ENCODE measurements around the gene DYNLT5. TPM values are rescaled to one million over a fixed set of nuclear protein-coding genes. Genes with fewer than 3 reads are reported as not detected.

The DYNLT5 gene
- total RNA-seq, 1 experiment from 2014 or later = not detected

- no peak for DNase-seq (ENCODE audit: low read depth in 1 of 2, low spot score in 2 of 2)
- no peaks in the 10 kb centered on the region for H3K36me3 ChIP-seq
Observed at GRCh38 chr1:66761221-66761620, 9.0 kb downstream of the DYNLT5 start.

GRCh38 chr1:66764994-66765578 is 12.8 kb downstream of the DYNLT5 start:
- H3K9me3 ChIP-seq (replicated peaks) = no peaks in the 10 kb centered on the region
- no peaks in the 10 kb centered on the region for H3K27me3 ChIP-seq (replicated peaks)
- H3K36me3 ChIP-seq = no peaks in the 10 kb centered on the region
- DNase-seq (ENCODE audit: low read depth in 1 of 2, low spot score in 2 of 2) = peak in 1 of 2 experiments; percentile 33
- H3K27ac ChIP-seq = no peak overlapping the region
- H3K4me3 ChIP-seq = no peak overlapping the region
- no peaks in the 10 kb centered on the region for H3K4me1 ChIP-seq (replicated peaks)

More at GRCh38 chr1:66761221-66761620, 9.0 kb downstream of the DYNLT5 start:
- Histone ChIP-seq H3K4me3 (no peak overlapping the region), H3K9me3 (replicated peaks) (no peaks in the 10 kb centered on the region), H3K27me3 (replicated peaks) (no peaks in the 10 kb centered on the region), H3K4me1 (replicated peaks) (no peaks in the 10 kb centered on the region), H3K27ac (no peak overlapping the region)

- H3K9me3 ChIP-seq (replicated peaks) = no peaks in the 10 kb centered on the region
- no peak overlapping the region for H3K4me3 ChIP-seq
- H3K36me3 ChIP-seq = no peaks in the 10 kb centered on the region
- H3K27me3 ChIP-seq (replicated peaks) = no peaks in the 10 kb centered on the region
- DNase-seq (ENCODE audit: low read depth in 1 of 2, low spot score in 2 of 2) = no peak
- no peak overlapping the region for H3K27ac ChIP-seq
- no peaks in the 10 kb centered on the region for H3K4me1 ChIP-seq (replicated peaks)
Observed at GRCh38 chr1:66767626-66768025, 15.4 kb downstream of the DYNLT5 start.

- H3K4me1 ChIP-seq (replicated peaks) = no peaks in the 10 kb centered on the region
- DNase-seq (ENCODE audit: low read depth in 1 of 2, low spot score in 2 of 2) = no peak
- no peak overlapping the region for H3K27ac ChIP-seq
- H3K4me3 ChIP-seq = no peak overlapping the region
- no peaks in the 10 kb centered on the region for H3K27me3 ChIP-seq (replicated peaks)
- no peaks in the 10 kb centered on the region for H3K36me3 ChIP-seq
- H3K9me3 ChIP-seq (replicated peaks) = no peaks in the 10 kb centered on the region
Observed at GRCh38 chr1:66768965-66769364, 16.7 kb downstream of the DYNLT5 start.

GRCh38 chr1:66769512-66770229 is 17.4 kb downstream of the DYNLT5 start:
- no peak for DNase-seq (ENCODE audit: low read depth in 1 of 2, low spot score in 2 of 2)
- Histone ChIP-seq H3K9me3 (replicated peaks) (no peaks in the 10 kb centered on the region), H3K4me3 (peak overlapping the region; percentile 9; the same call in 1 of the 2 replicates)

GRCh38 chr1:66770240-66770639 is 18.0 kb downstream of the DYNLT5 start:
- no peak overlapping the region for H3K4me3 ChIP-seq
- H3K27ac ChIP-seq = no peak overlapping the region
- no peaks in the 10 kb centered on the region for H3K27me3 ChIP-seq (replicated peaks)
- no peak for DNase-seq (ENCODE audit: low read depth in 1 of 2, low spot score in 2 of 2)
- no peaks in the 10 kb centered on the region for H3K9me3 ChIP-seq (replicated peaks)
- no peaks in the 10 kb centered on the region for H3K4me1 ChIP-seq (replicated peaks)
- H3K36me3 ChIP-seq = no peaks in the 10 kb centered on the region

More at GRCh38 chr1:66769512-66770229, 17.4 kb downstream of the DYNLT5 start:
- no peaks in the 10 kb centered on the region for H3K4me1 ChIP-seq (replicated peaks)
- no peak overlapping the region for H3K27ac ChIP-seq
- no peaks in the 10 kb centered on the region for H3K36me3 ChIP-seq
- H3K27me3 ChIP-seq (replicated peaks) = no peaks in the 10 kb centered on the region

GRCh38 chr1:66770694-66771093 is 18.4 kb downstream of the DYNLT5 start:
- Histone ChIP-seq H3K9me3 (replicated peaks) (no peaks in the 10 kb centered on the region), H3K36me3 (no peaks in the 10 kb centered on the region), H3K27ac (no peak overlapping the region), H3K4me1 (replicated peaks) (no peaks in the 10 kb centered on the region), H3K27me3 (replicated peaks) (no peaks in the 10 kb centered on the region), H3K4me3 (no peak overlapping the region)
- DNase-seq (ENCODE audit: low read depth in 1 of 2, low spot score in 2 of 2) = no peak

GRCh38 chr1:66773227-66773626 is 21.0 kb downstream of the DYNLT5 start:
- no peak overlapping the region for H3K4me3 ChIP-seq
- peaks cover 5% of the 10 kb centered on the region; the same call in 1 of the 2 replicates for H3K27me3 ChIP-seq (replicated peaks)
- H3K27ac ChIP-seq = no peak overlapping the region
- DNase-seq (ENCODE audit: low read depth in 1 of 2, low spot score in 2 of 2) = no peak
- no peaks in the 10 kb centered on the region for H3K36me3 ChIP-seq
- H3K9me3 ChIP-seq (replicated peaks) = no peaks in the 10 kb centered on the region
- H3K4me1 ChIP-seq (replicated peaks) = no peaks in the 10 kb centered on the region

GRCh38 chr1:66774438-66774837 is 22.2 kb downstream of the DYNLT5 start:
- Histone ChIP-seq H3K36me3 (no peaks in the 10 kb centered on the region), H3K4me1 (replicated peaks) (no peaks in the 10 kb centered on the region), H3K27ac (no peak overlapping the region), H3K27me3 (replicated peaks) (peaks cover 7% of the 10 kb centered on the region; the same call in 1 of the 2 replicates), H3K9me3 (replicated peaks) (no peaks in the 10 kb centered on the region), H3K4me3 (no peak overlapping the region)
- DNase-seq (ENCODE audit: low read depth in 1 of 2, low spot score in 2 of 2) = no peak

- DNase-seq (ENCODE audit: low read depth in 1 of 2, low spot score in 2 of 2) = no peak
- Histone ChIP-seq H3K4me1 (replicated peaks) (no peaks in the 10 kb centered on the region), H3K36me3 (no peaks in the 10 kb centered on the region), H3K4me3 (no peak overlapping the region), H3K27ac (no peak overlapping the region), H3K27me3 (replicated peaks) (peaks cover 7% of the 10 kb centered on the region; the same call in 1 of the 2 replicates), H3K9me3 (replicated peaks) (no peaks in the 10 kb centered on the region)
Observed at GRCh38 chr1:66775646-66776045, 23.4 kb downstream of the DYNLT5 start.

- Histone ChIP-seq H3K4me3 (no peak overlapping the region), H3K36me3 (no peaks in the 10 kb centered on the region), H3K9me3 (replicated peaks) (no peaks in the 10 kb centered on the region), H3K27ac (no peak overlapping the region), H3K4me1 (replicated peaks) (no peaks in the 10 kb centered on the region), H3K27me3 (replicated peaks) (peaks cover 7% of the 10 kb centered on the region; the same call in 1 of the 2 replicates)
- DNase-seq (ENCODE audit: low read depth in 1 of 2, low spot score in 2 of 2) = no peak
Observed at GRCh38 chr1:66777831-66778230, 25.6 kb downstream of the DYNLT5 start.

GRCh38 chr1:66778266-66778665 is 26.0 kb downstream of the DYNLT5 start:
- Histone ChIP-seq H3K9me3 (replicated peaks) (no peaks in the 10 kb centered on the region), H3K36me3 (no peaks in the 10 kb centered on the region), H3K27ac (no peak overlapping the region), H3K27me3 (replicated peaks) (peaks cover 7% of the 10 kb centered on the region; the same call in 1 of the 2 replicates), H3K4me1 (replicated peaks) (no peaks in the 10 kb centered on the region), H3K4me3 (no peak overlapping the region)
- no peak for DNase-seq (ENCODE audit: low read depth in 1 of 2, low spot score in 2 of 2)

GRCh38 chr1:66778969-66779368 is 26.7 kb downstream of the DYNLT5 start:
- DNase-seq (ENCODE audit: low read depth in 1 of 2, low spot score in 2 of 2) = no peak
- no peaks in the 10 kb centered on the region for H3K36me3 ChIP-seq
- H3K4me3 ChIP-seq = peak overlapping the region; percentile 17
- H3K4me1 ChIP-seq (replicated peaks) = no peaks in the 10 kb centered on the region
- no peaks in the 10 kb centered on the region for H3K9me3 ChIP-seq (replicated peaks)
- H3K27ac ChIP-seq = no peak overlapping the region
- H3K27me3 ChIP-seq (replicated peaks) = peaks cover 7% of the 10 kb centered on the region; the same call in 1 of the 2 replicates

- H3K27ac ChIP-seq = no peak overlapping the region
- H3K36me3 ChIP-seq = no peaks in the 10 kb centered on the region
- no peak for DNase-seq (ENCODE audit: low read depth in 1 of 2, low spot score in 2 of 2)
- no peak overlapping the region for H3K4me3 ChIP-seq
- H3K4me1 ChIP-seq (replicated peaks) = no peaks in the 10 kb centered on the region
- H3K27me3 ChIP-seq (replicated peaks) = peaks cover 7% of the 10 kb centered on the region; the same call in 1 of the 2 replicates
- H3K9me3 ChIP-seq (replicated peaks) = no peaks in the 10 kb centered on the region
Observed at GRCh38 chr1:66779475-66780078, 27.3 kb downstream of the DYNLT5 start.
